CD14-positive monocyte (primary cell): ENCODE measurements around the gene TMEM94. TPM values are rescaled to one million over a fixed set of nuclear protein-coding genes. Genes with fewer than 3 reads are reported as not detected.

Source experiments
- DNase-seq, 3 donors: peaks; one replicate each; pipeline ENCODE4 v3.0.0-alpha.2; 2011 to 2022
- H2AFZ ChIP-seq: 2 replicates; pipeline ENCODE4 v1.6.0; 2012; ENCODE audit warnings: mild to moderate bottlenecking, low read depth, low read length, inconsistent platforms; ENCODE audit not compliant: insufficient read depth, poor library complexity, severe bottlenecking
- H3K27ac ChIP-seq, 2 donors: 1 replicate in 1 of 2; 2 replicates in 1 of 2; pipeline ENCODE4 v1.5.1; 2012 to 2013; ENCODE audit warnings: low read length in 2 of 2, control low read depth in 1 of 2, inconsistent platforms in 1 of 2, low read depth in 1 of 2, mild to moderate bottlenecking in 1 of 2
- H3K27me3 ChIP-seq, 2 donors: one replicate each; pipeline versions ENCODE4 v1.6.0 to v1.6.1; 2011 to 2013; ENCODE audit warnings: low read length in 2 of 2; ENCODE audit not compliant: control insufficient read depth in 2 of 2, insufficient read depth in 2 of 2
- H3K36me3 ChIP-seq, 2 donors: replicated peaks in 1 of 2; 1 replicate in 1 of 2; 2 replicates in 1 of 2; pipeline versions ENCODE4 v1.5.1 to v1.6.1; 2012 to 2013; ENCODE audit warnings: low read length in 2 of 2, control low read depth in 1 of 2, inconsistent platforms in 1 of 2, mild to moderate bottlenecking in 1 of 2; ENCODE audit not compliant: insufficient read depth in 2 of 2, control insufficient read depth in 1 of 2
- H3K4me1 ChIP-seq, 2 donors: 1 replicate in 1 of 2; 2 replicates in 1 of 2; pipeline versions ENCODE4 v1.5.1 to v1.6.1; 2012 to 2013; ENCODE audit warnings: low read length in 2 of 2, control low read depth in 1 of 2, inconsistent platforms in 1 of 2, mild to moderate bottlenecking in 1 of 2, moderate library complexity in 1 of 2; ENCODE audit not compliant: insufficient read depth in 2 of 2, control insufficient read depth in 1 of 2
- H3K4me2 ChIP-seq: replicated peaks from 2 replicates; pipeline ENCODE3; 2012; ENCODE audit warnings: low read length, moderate library complexity, mild to moderate bottlenecking; ENCODE audit not compliant: poor library complexity, severe bottlenecking; ENCODE audit errors: extremely low read depth
- H3K4me3 ChIP-seq, 3 experiments: fragments of 200-600 bp in 1 of 3; sonication (generic) in 1 of 3; replicated peaks in 1 of 3; 1 replicate in 2 of 3; 2 replicates in 1 of 3; pipeline ENCODE4 v1.5.1; 2011 to 2013; ENCODE audit warnings: low read length in 3 of 3, mild to moderate bottlenecking in 3 of 3, control low read depth in 2 of 3, low read depth in 2 of 3, inconsistent platforms in 1 of 3, moderate library complexity in 1 of 3
- H3K79me2 ChIP-seq: 2 replicates; pipeline ENCODE4 v1.6.0; 2012; ENCODE audit warnings: mild to moderate bottlenecking, control low read depth, inconsistent platforms, low read length, moderate library complexity; ENCODE audit not compliant: insufficient read depth
- H3K9ac ChIP-seq: 2 replicates; pipeline ENCODE4 v1.6.0; 2017; ENCODE audit warnings: low read length, mild to moderate bottlenecking; ENCODE audit not compliant: insufficient read depth, poor library complexity, severe bottlenecking
- H3K9me3 ChIP-seq, 2 donors: replicated peaks in 1 of 2; 1 replicate in 1 of 2; 2 replicates in 1 of 2; pipeline versions ENCODE4 v1.5.1 to v1.6.1; 2012 to 2013; ENCODE audit warnings: low read length in 2 of 2, control low read depth in 1 of 2; ENCODE audit not compliant: control insufficient read depth in 1 of 2, insufficient read depth in 1 of 2
- H4K20me1 ChIP-seq: 2 replicates; pipeline ENCODE4 v1.6.0; 2012; ENCODE audit warnings: mild to moderate bottlenecking, low read length, control low read depth, moderate library complexity; ENCODE audit not compliant: insufficient read depth
- H3K27ac Mint-ChIP-seq, 7 donors: one replicate each; pipeline ENCODE4 v1.8.0; 2020; ENCODE audit warnings: mild to moderate bottlenecking in 7 of 7, mixed read lengths in 7 of 7, moderate library complexity in 6 of 7, inconsistent platforms in 2 of 7
- H3K27me3 Mint-ChIP-seq, 3 donors: one replicate each; pipeline ENCODE4 v1.8.0; 2021 to 2022; ENCODE audit warnings: low read depth in 3 of 3, mild to moderate bottlenecking in 3 of 3, mixed read lengths in 3 of 3, moderate library complexity in 3 of 3, inconsistent platforms in 1 of 3
- H3K36me3 Mint-ChIP-seq, 2 donors: one replicate each; pipeline ENCODE4 v1.8.0; 2020; ENCODE audit warnings: mixed read lengths in 2 of 2, inconsistent platforms in 1 of 2, mild to moderate bottlenecking in 1 of 2
- H3K4me1 Mint-ChIP-seq: one replicate; pipeline ENCODE4 v1.8.0; 2020; ENCODE audit warnings: mild to moderate bottlenecking, mixed read lengths
- H3K4me3 Mint-ChIP-seq, 2 donors: one replicate each; pipeline ENCODE4 v1.8.0; 2020; ENCODE audit warnings: mild to moderate bottlenecking in 2 of 2, mixed read lengths in 2 of 2, moderate library complexity in 1 of 2
- H3K9me3 Mint-ChIP-seq, 7 donors: one replicate each; pipeline ENCODE4 v1.8.0; 2020 to 2022; ENCODE audit warnings: mixed read lengths in 7 of 7, mild to moderate bottlenecking in 6 of 7, moderate library complexity in 6 of 7, inconsistent platforms in 2 of 7
- CTCF ChIP-seq: fragments of 200-600 bp; IDR thresholded peaks from one replicate; pipeline ENCODE4 v1.8.0; 2022; ENCODE audit warnings: antibody characterized with exemption, mild to moderate bottlenecking
- WGBS: methylation state at CpG from one replicate; pipeline ENCODE4 v1.1.5; 2013; ENCODE audit warnings: missing lambda C conversion rate; ENCODE audit not compliant: insufficient coverage; 5-methylcytosine and 5-hydroxymethylcytosine counted together
- intact Hi-C, 2 donors: fragments of 100-400 bp; cut with micrococcal nuclease; formaldehyde crosslinking; loops; one replicate each; pipeline versions ENCODE4 v1.15.0 to v1.15.1; 2023
- polyA plus RNA-seq, 3 donors: library from polyadenylated mRNA; depleted of rRNA in 1 of 3; unstranded in 2 of 3; stranded (reverse) in 1 of 3; fragments of 300-500 nt in 2 of 3; fragments of >200 nt in 1 of 3; fragmentation: Illumina TruSeq in 2 of 3; gene quantifications; 1 replicate in 2 of 3; 2 replicates in 1 of 3; pipeline ENCODE4 v1.2.3, GENCODE V29; 2012 to 2021

The TMEM94 gene
- polyA plus RNA-seq, 3 donors, result 7.2 to 129 (median 8.4) TPM

- H3K27me3 ChIP-seq, result peaks cover 5 to 18% of the 10 kb centered on the region in 2 donors
- no peaks in the 10 kb centered on the region for H4K20me1 ChIP-seq
- peak within 1 kb of the TSS in 1 of 7 donors; percentile 25 for H3K27ac Mint-ChIP-seq
- peak within 1 kb of the TSS; percentile 63 to 88 (median 83) for H3K4me3 ChIP-seq
- H3K9me3 Mint-ChIP-seq, result peaks cover 0 to 6% (median 0%) of the 10 kb centered on the region in 7 donors
- peaks cover 10 to 13% of the 10 kb centered on the region in 2 donors for H3K36me3 Mint-ChIP-seq
- H3K4me2 ChIP-seq, result peak within 1 kb of the TSS; percentile 99
- peak; percentile 41 for TF ChIP-seq CTCF
- H3K9ac ChIP-seq, result no peak within 1 kb of the TSS
- H3K9me3 ChIP-seq, result no peaks in the 10 kb centered on the region
- H3K36me3 ChIP-seq, result no peaks in the 10 kb centered on the region
- peak within 1 kb of the TSS; percentile 67 to 86 for H3K4me3 Mint-ChIP-seq
- peaks cover 16 to 22% of the 10 kb centered on the region in 2 donors for H3K4me1 ChIP-seq
- peak within 1 kb of the TSS; percentile 93 for H2AFZ ChIP-seq
- intact Hi-C loops, result no loop called here
- no peak within 1 kb of the TSS for H3K27ac ChIP-seq
- DNase-seq, result peak; percentile 48 to 60 (median 58)
- H3K4me1 Mint-ChIP-seq, result peaks cover 17% of the 10 kb centered on the region
- peaks cover 14 to 25% (median 20%) of the 10 kb centered on the region in 3 donors for H3K27me3 Mint-ChIP-seq
- WGBS, result under 1% methylated on average over 85 of the region's 108 CpGs
- H3K79me2 ChIP-seq, result no peaks in the 10 kb centered on the region
Observed at GRCh38 chr17:75524970-75525805, 68.8 kb downstream of the TMEM94 start, which contains the start of gene LLGL2. TSS of gene LLGL2 (plus strand) at chr17:75525697. CDS start at chr17:75543427, 17,730 bp downstream.

- H3K36me3 ChIP-seq, result no peaks in the 10 kb centered on the region
- H4K20me1 ChIP-seq, result no peaks in the 10 kb centered on the region
- H3K4me2 ChIP-seq, result peak overlapping the region; percentile 99
- WGBS, result 4% methylated on average over 60 of the region's 60 CpGs
- Mint-ChIP-seq H3K4me3 (peak overlapping the region; percentile 66 to 86), H3K36me3 (peaks cover 8 to 10% of the 10 kb centered on the region in 2 donors), H3K27ac (peak overlapping the region in 1 of 7 donors; percentile 25), H3K27me3 (peaks cover 14 to 25% (median 20%) of the 10 kb centered on the region in 3 donors), H3K9me3 (peaks cover 0 to 6% (median 0%) of the 10 kb centered on the region in 7 donors), H3K4me1 (peaks cover 17% of the 10 kb centered on the region)
- peak overlapping the region; percentile 76 for H2AFZ ChIP-seq
- H3K4me3 ChIP-seq, result peak overlapping the region; percentile 28 to 88 (median 29)
- DNase-seq, result no peak
- no peaks in the 10 kb centered on the region for H3K79me2 ChIP-seq
- no peak overlapping the region for H3K9ac ChIP-seq
- intact Hi-C loops, result no loop called here
- H3K27ac ChIP-seq, result no peak overlapping the region
- no peaks in the 10 kb centered on the region for H3K9me3 ChIP-seq
- peaks cover 5 to 18% of the 10 kb centered on the region in 2 donors for H3K27me3 ChIP-seq
- H3K4me1 ChIP-seq, result peaks cover 16 to 22% of the 10 kb centered on the region in 2 donors
- TF ChIP-seq CTCF, result no peak
Observed at GRCh38 chr17:75525806-75526554, 69.5 kb downstream of the TMEM94 start.
